Tibial nerve (tissue), 3 donors: ENCODE results near the gene AHCYL2.

Experiments used
- CTCF ChIP-seq, 5 experiments: fragments of 200-600 bp in 3 of 5; fragments of 450-650 bp in 2 of 5; sonication (generic) in 3 of 5; IDR thresholded peaks; one replicate each; pipeline ENCODE4 v1.5.1; 2016 to 2019; ENCODE audit warnings: antibody characterized with exemption in 5 of 5, mild to moderate bottlenecking in 3 of 5, moderate library complexity in 2 of 5
- POLR2A ChIP-seq, 2 donors: fragments of 450-650 bp; IDR thresholded peaks; one replicate each; pipeline ENCODE4 v1.6.1; 2017; ENCODE audit warnings: antibody characterized with exemption in 2 of 2, mild to moderate bottlenecking in 2 of 2, moderate library complexity in 2 of 2

DNA sequence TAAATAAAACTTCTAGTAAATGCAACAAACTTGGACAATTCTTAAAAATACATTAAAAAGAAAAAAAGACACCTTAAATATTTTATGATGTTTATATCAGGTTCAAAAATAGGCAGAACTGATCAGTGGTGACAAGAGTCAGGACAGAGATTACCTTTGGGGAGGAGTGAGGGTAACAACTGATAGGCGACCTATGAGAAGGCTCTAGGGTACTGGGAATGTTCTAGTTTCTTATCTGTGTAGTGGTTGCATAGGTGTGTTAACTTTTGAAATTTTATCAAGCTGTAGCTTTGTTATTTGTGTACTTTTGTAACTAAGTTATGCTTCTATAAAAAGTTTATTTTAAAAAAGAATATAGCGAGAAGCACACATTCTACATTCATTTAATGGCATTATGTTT is 134.3 kb downstream of the AHCYL2 start:
- TF ChIP-seq CTCF (IDR thresholded peaks at IDR 0.05) (no peak), POLR2A (IDR thresholded peaks at IDR 0.05) (no peak)
